ENCODE measurements around the gene RMND1. TPM values are rescaled to one million over a fixed set of nuclear protein-coding genes. Genes with fewer than 3 reads are reported as not detected.

Gene RMND1
- total RNA-seq, 1 experiment from 2014 or later, result 19.3 TPM

GRCh38 chr6:151372164-151372563 lies 79.8 kb downstream of the RMND1 start:
- Histone ChIP-seq H4K20me1 (ENCODE audit: insufficient read depth) (no peaks in the 10 kb centered on the region; the same call in 1 of the 2 replicates), H3F3A (ENCODE audit: insufficient read depth, low read depth) (peaks cover 29% of the 10 kb centered on the region), H3K9me2 (ENCODE audit: insufficient read depth) (no peaks in the 10 kb centered on the region), H3K27me3 (ENCODE audit: insufficient read depth, low read depth) (no peaks in the 10 kb centered on the region), H3K36me3 (ENCODE audit: low read depth) (peaks cover 21% of the 10 kb centered on the region; the same call in 1 of the 2 replicates), H3K4me2 (no peak overlapping the region), H3K4me1 (replicated peaks; ENCODE audit: insufficient read depth) (peaks cover 34% of the 10 kb centered on the region), H2AFZ (no peak overlapping the region), H3K27ac (no peak overlapping the region; the same call in 1 of the 2 replicates), H3K9me3 (ENCODE audit: insufficient read depth, low read depth) (no peaks in the 10 kb centered on the region), H3K4me3 (no peak overlapping the region), H3K79me2 (ENCODE audit: low read depth) (peaks cover 58% of the 10 kb centered on the region)
- ChIA-PET POLR2A (ENCODE audit: unreplicated experiment) (no interaction called here), CTCF (no interaction called here)
- intact Hi-C loops (cut with micrococcal nuclease; ENCODE audit: unreplicated experiment), result no loop called here
- no peak for DNase-seq
- TF ChIP-seq EZH2 (IDR thresholded peaks at IDR 0.05; ENCODE audit: low read depth) (no peak), CTCF (conservative IDR thresholded peaks at IDR 0.05) (no peak)
- no TSS peak for BruUV-seq (replicated peaks)

- H2AFZ ChIP-seq, result no peak overlapping the region
- CTCF ChIA-PET, result no interaction called here
- no peaks in the 10 kb centered on the region for H3K9me3 ChIP-seq (ENCODE audit: insufficient read depth, low read depth)
- H3K4me2 ChIP-seq, result no peak overlapping the region
- no peak overlapping the region for H3K4me3 ChIP-seq
- DNase-seq, result no peak
- H3K79me2 ChIP-seq (ENCODE audit: low read depth), result peaks cover 43% of the 10 kb centered on the region
- no TSS peak for BruUV-seq (replicated peaks)
- no peaks in the 10 kb centered on the region; the same call in 1 of the 2 replicates for H4K20me1 ChIP-seq (ENCODE audit: insufficient read depth)
- H3K36me3 ChIP-seq (ENCODE audit: low read depth), result peaks cover 21% of the 10 kb centered on the region; the same call in 1 of the 2 replicates
- POLR2A ChIA-PET (ENCODE audit: unreplicated experiment), result no interaction called here
- peaks cover 21% of the 10 kb centered on the region for H3F3A ChIP-seq (ENCODE audit: insufficient read depth, low read depth)
- H3K9me2 ChIP-seq (ENCODE audit: insufficient read depth), result no peaks in the 10 kb centered on the region
- H3K4me1 ChIP-seq (replicated peaks; ENCODE audit: insufficient read depth), result peaks cover 22% of the 10 kb centered on the region
- no peak overlapping the region for H3K27ac ChIP-seq
- intact Hi-C loops (cut with micrococcal nuclease; ENCODE audit: unreplicated experiment), result no loop called here
- no peaks in the 10 kb centered on the region for H3K27me3 ChIP-seq (ENCODE audit: insufficient read depth, low read depth)
- TF ChIP-seq CTCF (conservative IDR thresholded peaks at IDR 0.05), result no peak; the same call in 1 of the 2 replicates
- no peak for TF ChIP-seq EZH2 (IDR thresholded peaks at IDR 0.05; ENCODE audit: low read depth)
These were observed 81.3 kb downstream of the RMND1 start for GRCh38 chr6:151370509-151371078.

- POLR2A ChIA-PET (ENCODE audit: unreplicated experiment), result no interaction called here
- no peak for TF ChIP-seq CTCF (conservative IDR thresholded peaks at IDR 0.05)
- TF ChIP-seq EZH2 (IDR thresholded peaks at IDR 0.05; ENCODE audit: low read depth), result no peak
- BruUV-seq (replicated peaks), result no TSS peak
These were observed 86.7 kb downstream of the RMND1 start for GRCh38 chr6:151365233-151365632.

More at GRCh38 chr6:151365233-151365632, 86.7 kb downstream of the RMND1 start:
- H3K9me3 ChIP-seq (ENCODE audit: insufficient read depth, low read depth), result no peaks in the 10 kb centered on the region
- H3K9me2 ChIP-seq (ENCODE audit: insufficient read depth), result no peaks in the 10 kb centered on the region
- no peak overlapping the region for H2AFZ ChIP-seq
- no peak overlapping the region for H3K4me2 ChIP-seq
- DNase-seq, result no peak
- no peaks in the 10 kb centered on the region for H3K4me1 ChIP-seq (replicated peaks; ENCODE audit: insufficient read depth)
- peaks cover 10% of the 10 kb centered on the region; the same call in 1 of the 2 replicates for H3F3A ChIP-seq (ENCODE audit: insufficient read depth, low read depth)
- intact Hi-C loops (cut with micrococcal nuclease; ENCODE audit: unreplicated experiment), result no loop called here
- no peaks in the 10 kb centered on the region for H3K27me3 ChIP-seq (ENCODE audit: insufficient read depth, low read depth)
- no peaks in the 10 kb centered on the region for H3K79me2 ChIP-seq (ENCODE audit: low read depth)
- no peak overlapping the region for H3K27ac ChIP-seq
- H3K36me3 ChIP-seq (ENCODE audit: low read depth), result 0 out of 2 replicates have a peak, but pooled peaks cover 16% of the 10 kb centered on the region
- H3K4me3 ChIP-seq, result no peak overlapping the region
- H4K20me1 ChIP-seq (ENCODE audit: insufficient read depth), result no peaks in the 10 kb centered on the region; the same call in 1 of the 2 replicates
- CTCF ChIA-PET, result no interaction called here

All from PC-9 (cell line).